Measurements from ENCODE around the gene NFE2L2.

- no peak for TF ChIP-seq POLR2A (IDR thresholded peaks at IDR 0.05; ENCODE audit: low read depth, low read length)
- TF ChIP-seq CTCF (IDR thresholded peaks at IDR 0.05; ENCODE audit: extremely low read depth in 1 of 2, insufficient read depth in 1 of 2, low read depth in 1 of 2, low read length in 2 of 2): no peak
- TF ChIP-seq POLR2AphosphoS5 (IDR thresholded peaks at IDR 0.05; ENCODE audit: insufficient read depth, low read depth, low read length): no peak
- no peak for TF ChIP-seq EZH2 (IDR thresholded peaks at IDR 0.05; ENCODE audit: borderline replicate concordance, low read depth, low read length, severe bottlenecking)
Observed at GRCh38 chr2:177298191-177298590, 33.7 kb upstream of the NFE2L2 start.
